Measurements from ENCODE around the gene RMDN3.

The RMDN3 gene, protein sequence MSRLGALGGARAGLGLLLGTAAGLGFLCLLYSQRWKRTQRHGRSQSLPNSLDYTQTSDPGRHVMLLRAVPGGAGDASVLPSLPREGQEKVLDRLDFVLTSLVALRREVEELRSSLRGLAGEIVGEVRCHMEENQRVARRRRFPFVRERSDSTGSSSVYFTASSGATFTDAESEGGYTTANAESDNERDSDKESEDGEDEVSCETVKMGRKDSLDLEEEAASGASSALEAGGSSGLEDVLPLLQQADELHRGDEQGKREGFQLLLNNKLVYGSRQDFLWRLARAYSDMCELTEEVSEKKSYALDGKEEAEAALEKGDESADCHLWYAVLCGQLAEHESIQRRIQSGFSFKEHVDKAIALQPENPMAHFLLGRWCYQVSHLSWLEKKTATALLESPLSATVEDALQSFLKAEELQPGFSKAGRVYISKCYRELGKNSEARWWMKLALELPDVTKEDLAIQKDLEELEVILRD

DNA sequence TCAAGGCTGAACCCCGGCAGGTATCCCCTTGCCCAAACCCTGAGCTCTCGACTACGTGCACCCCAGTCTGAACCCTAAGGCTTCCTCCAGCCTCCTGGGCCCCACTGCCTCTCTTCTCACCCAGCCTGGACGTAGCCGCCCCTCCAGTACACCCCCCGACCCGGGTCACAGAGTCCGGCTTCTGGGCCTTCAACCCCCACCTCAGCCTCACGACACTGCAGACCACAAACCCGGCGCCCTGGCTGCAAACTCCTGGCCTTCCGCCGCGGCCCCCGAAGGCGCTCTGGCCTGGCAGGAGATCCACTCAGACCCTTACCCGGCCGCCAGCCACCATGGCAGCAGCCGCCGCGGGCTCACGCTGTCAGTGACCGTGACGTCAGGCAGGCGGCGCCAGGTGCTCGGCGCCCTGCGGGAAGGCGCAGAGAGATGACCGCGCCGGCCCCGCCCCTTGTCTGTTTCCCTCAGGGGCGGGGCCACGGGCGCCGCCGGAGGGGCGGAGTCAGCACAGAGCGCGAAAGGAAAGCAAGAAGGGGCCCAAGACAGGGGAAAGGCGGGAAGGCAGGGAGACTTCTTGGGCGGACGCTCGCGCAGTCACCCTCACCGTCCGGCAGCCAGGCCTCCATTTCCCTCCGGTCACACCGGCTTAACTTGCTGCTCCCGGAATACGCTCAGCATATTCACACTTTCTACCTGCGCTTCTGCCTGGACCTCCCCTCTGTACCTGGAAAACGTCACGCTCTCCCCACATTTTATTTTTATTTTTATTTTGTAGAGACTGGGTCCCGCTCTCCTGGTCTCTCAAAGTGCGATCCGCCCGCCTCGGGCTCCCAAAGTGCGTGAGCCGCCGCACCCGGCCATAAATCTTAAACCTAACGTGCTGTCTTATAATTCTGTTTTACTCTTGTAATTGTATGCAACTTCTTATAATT lies at the start of gene RMDN3:
TSS of gene RMDN3 (minus strand) at position 372 of the 929 bp plus-strand sequence. CDS start 471 bp downstream, outside the sequence.
- DNase-seq, result peak; percentile 75

GRCh38 chr15:40803688-40804087 lies 48.6 kb upstream of the RMDN3 start:
- DNase-seq, result no peak

- DNase-seq, result no peak
These were observed 48.0 kb upstream of the RMDN3 start for GRCh38 chr15:40803076-40803475.

- no peak for DNase-seq
These were observed 44.5 kb upstream of the RMDN3 start for GRCh38 chr15:40799523-40799922.

DNA sequence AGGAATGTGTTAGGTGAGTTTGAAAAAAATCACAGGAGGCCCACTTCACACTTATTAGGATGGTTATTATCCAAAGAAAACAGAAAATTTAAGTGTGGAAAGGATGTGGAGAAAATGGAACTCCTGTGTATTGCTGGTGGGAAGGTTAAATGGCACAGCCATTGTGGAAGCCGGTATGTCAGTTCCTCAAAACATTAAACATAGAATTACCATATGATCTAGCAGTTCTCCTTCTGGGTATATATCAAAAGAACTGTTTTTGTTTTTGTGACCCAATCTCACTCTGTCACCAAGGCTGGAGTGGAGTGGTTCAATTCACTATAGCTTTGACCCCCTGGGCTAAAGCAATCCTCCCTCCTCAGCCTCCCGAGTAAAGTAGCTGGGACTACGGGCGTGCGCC lies 41.5 kb upstream of the RMDN3 start:
- no peak for DNase-seq

- DNase-seq, result no peak
These were observed 41.0 kb upstream of the RMDN3 start for GRCh38 chr15:40796041-40796440.

DNA sequence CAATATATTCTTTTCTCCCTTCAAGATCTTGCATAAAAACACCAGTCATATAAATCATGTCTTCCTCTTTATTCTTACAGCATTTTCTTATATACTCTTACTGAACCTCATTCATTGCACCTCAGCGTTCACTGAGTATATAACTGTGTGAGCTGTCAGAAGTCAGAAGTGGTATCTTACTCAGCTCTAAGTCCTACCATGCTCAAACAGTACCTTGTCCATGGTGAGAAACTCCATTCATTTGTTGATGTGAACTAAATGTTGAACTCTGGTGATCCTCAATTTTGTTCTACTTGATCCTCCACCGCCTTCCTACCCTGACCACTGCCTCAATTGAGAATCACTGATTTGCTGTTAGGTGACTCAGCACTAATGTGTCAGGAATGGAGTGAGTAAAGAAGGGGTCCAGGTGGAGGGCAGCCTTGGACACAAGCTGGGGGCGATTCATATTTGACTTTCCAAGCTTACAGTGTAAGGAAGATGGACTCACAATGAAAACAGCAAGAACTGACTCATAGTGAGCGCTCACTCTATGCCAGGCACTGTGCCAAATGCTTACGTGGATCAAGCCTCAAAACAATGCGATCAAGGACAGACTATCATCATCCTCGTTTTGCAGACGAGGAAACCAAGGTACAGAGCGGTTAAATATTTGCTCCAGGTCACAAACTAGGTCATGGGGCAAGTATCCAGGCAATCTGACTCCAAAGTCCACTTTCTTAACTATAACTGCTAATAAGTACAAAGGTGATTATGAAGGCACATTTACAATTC lies 38.3 kb upstream of the RMDN3 start:
- no peak for DNase-seq

DNA sequence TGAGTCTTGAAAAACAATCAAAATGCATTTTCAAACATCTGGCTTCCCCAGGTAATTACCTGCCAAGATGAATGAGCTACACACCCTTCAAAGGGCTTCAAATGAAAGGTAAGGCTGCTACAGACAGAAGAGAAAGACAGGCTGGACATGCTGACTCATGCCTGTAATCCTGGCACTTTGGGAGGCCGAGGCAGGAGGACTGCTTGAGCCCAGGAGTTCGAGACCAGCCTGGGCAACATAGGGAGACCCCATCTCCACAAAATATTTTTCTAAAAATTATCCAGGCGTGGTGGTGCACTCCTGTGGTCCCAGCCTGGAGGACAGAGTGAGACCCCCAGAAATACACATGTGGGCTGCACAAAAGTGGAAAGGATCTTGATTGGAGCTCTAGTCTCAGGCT lies 37.3 kb upstream of the RMDN3 start:
- no peak for DNase-seq

DNA sequence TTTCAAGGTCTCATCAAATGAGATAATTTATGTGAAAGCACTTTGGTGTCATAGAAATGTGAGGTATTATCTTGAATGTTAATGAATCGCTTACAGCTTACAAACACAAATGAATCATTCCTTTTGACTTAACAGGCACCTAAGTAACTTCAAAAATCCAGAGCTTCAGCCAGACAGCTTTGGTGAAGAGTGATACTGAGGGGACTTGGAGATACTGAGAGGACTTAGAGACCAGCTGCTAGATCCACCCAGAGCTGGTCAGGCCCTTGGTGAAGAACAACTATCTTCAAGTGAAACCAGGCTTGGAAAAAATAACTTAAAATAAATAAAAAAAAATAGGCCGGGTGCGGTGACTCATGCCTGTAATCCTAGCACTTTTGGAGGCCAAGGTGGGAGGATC lies 35.7 kb upstream of the RMDN3 start:
- no peak for DNase-seq

GRCh38 chr15:40789999-40790398 lies 34.9 kb upstream of the RMDN3 start:
- DNase-seq, result no peak

GRCh38 chr15:40789119-40789518 lies 34.1 kb upstream of the RMDN3 start:
- DNase-seq, result no peak

GRCh38 chr15:40787991-40788390 lies 32.9 kb upstream of the RMDN3 start:
- no peak for DNase-seq

DNA sequence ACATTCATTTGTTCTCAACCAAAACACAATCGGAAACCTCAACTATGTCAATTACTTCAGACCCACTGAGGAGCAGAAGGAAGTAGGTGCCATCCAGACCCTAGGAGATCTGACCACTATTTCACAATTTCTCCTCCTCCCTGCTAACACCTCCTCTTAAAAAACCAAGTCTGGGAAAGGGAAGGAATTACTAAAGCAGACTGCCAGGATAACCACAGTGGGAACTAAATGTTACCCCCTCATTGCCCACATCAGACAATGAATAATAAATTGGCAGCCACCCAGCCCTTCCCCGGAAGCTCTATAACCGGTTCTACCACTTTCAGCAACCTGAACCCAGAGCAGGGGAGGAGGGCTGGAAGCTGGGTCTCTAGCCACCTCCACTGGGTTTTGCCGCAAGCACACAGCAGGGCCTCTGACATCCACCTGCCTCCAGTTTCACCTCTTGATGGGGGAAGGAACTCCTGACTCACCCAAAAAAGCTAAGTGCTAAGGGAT lies 32.3 kb upstream of the RMDN3 start:
- peak; percentile 86 for DNase-seq

- DNase-seq, result no peak
These were observed 30.8 kb upstream of the RMDN3 start for GRCh38 chr15:40785814-40786213.

DNA sequence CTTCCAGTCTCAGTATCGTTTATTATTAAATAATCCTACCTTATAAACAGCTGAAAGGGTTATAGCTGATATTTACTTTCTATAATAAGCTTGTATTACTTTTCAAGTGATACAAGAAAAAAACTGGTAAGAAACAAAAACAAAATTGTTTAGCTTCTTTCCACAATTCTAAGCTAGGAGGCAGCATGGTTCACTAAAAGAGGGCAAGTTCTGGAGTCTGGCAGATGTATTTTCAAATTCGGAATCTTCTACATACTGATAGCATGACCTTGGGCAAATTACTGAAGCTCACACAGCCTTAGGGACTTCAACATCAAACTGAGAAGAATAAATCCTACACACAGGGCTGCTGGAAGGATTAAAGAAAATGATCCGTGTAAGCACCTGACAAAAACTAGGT lies 30.1 kb upstream of the RMDN3 start:
- no peak for DNase-seq

GRCh38 chr15:40782609-40783227 lies 27.7 kb upstream of the RMDN3 start:
- DNase-seq, result peak; percentile 66

DNA sequence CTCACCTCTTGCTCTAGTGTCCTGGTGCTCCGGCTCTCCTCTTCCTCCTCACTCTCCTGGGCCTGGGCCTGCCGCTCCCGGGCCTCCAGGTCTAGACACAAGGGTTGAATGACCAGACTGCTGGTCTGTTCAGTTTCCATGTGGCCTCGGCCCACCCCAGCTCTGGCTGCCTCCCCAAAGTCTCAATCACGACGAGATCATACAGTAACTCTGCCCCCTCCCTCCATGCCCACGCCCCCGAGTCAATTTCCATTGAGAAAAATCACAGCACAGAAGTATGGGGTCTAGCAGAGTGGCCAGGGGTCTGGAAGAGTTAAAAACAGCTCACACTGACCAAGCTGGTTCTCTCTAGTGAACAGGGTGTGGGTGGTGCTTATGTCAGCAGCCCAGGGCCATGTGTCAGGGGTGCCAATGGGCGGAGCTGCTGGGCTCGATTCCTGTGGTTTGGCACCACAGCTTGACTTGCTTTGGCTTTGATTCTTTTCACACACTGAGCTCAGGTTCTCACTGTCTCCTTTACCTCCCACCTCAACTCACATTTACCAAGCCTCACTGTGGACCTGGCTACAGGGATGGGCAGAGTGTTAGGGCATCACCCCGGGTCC lies 21.6 kb upstream of the RMDN3 start:
- no peak for DNase-seq

DNA sequence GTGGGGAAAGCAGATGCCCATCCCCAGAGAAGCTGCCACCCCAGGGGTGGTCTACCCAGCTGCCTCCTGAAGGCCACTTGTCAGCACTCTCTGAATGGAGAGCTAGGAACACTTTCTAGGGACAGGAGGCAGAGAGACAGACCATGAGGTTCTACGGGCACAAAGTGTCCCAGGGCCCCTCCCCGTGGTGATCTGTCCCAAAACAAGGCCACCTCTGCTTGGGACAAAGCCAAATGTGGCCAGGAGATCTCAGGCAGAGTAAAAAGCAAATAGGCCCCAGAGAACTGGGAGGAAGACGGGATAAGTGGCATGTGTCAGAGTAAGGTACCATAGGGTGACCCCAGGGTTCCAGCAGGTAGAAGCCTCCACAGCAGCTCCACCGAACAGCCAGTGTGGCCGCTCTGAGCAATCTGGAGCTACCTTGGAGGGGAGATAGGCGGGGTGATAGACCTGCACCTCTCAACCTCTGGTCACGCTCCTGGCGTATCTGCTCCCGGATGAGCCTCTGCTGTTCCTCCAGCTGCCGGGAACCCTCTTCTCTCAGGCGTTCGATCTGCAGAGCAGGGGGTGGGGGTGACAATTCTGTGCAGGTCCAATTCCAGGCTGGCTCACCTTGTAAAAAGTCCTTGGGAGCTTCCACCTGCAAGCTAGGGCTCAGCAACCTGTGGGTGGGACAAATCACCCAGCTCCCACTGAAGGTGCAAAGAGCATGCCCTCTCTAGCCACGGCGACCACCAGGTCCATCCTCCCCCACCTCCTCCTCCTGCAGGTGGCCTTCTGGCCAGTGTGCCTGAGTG lies 20.9 kb upstream of the RMDN3 start:
- DNase-seq, result no peak

DNA sequence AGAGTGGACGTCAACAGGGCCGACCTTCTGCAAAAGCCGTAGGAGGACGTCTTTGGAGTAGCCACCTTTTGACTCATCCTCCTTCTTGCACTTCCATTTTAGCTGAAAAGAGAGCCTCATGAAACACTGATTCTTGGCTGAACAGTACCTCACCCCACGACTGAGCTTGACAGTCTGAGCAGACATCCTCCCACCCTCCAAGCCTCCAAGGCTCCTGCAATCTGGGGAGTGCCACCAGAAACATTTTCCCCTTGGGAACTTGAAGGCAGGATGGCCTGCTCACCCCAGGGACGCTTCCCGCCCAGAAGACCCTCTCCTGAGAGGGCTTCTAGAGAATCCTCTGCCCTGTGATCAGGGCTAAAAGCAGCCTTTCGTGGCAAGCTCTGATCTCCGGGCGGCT lies 20.0 kb upstream of the RMDN3 start:
- no peak for DNase-seq

GRCh38 chr15:40773902-40774301 lies 18.8 kb upstream of the RMDN3 start:
- no peak for DNase-seq

DNA sequence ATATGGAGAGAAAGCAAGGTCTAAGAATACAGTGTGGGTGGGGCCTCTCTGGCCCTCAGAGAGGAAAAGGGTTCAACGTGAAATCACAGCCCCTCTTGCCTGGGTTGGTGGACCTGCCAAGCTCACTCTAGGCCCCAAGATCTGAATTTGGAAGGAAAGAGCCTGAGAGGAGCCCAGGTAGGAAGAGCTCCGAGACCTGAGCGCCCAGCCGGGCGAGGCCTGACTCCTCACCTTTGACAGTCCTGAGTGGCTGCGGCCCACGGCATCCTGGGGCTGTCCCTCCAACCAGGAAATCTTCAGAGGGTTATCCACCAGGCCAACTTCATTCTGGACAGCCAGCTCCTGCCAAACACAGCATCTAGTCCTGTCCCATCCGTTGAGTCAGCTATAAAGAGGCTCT lies 18.4 kb upstream of the RMDN3 start:
- DNase-seq, result no peak
